HEK293T (cell line): ENCODE measurements around the gene SCAF8.

Experiments
- CTCF ChIA-PET: fragments of 350-600 bp; formaldehyde crosslinking; extraction: SDS; loops from one replicate; lab custom pipeline; 2021; ENCODE audit warnings: antibody characterized with exemption, inconsistent platforms; lab: Yijun Ruan, JAX
- POLR2A ChIA-PET: fragments of 350-600 bp; formaldehyde crosslinking; extraction: SDS; loops from one replicate; lab custom pipeline; 2020; ENCODE audit warnings: antibody characterized with exemption, inconsistent platforms; lab: Yijun Ruan, JAX
- DNase-seq: peaks from one replicate; pipeline ENCODE4 v3.0.0; 2012; ENCODE audit warnings: mixed read lengths; ENCODE audit errors: extremely low spot score
- ARNT ChIP-seq: fragments of 450-650 bp; IDR thresholded peaks from 2 replicates; pipeline ENCODE4 v1.6.1; 2017; ENCODE audit warnings: mild to moderate bottlenecking
- BHLHE40 ChIP-seq: fragments of 450-650 bp; IDR thresholded peaks from 2 replicates; pipeline ENCODE4 v1.6.1; 2016; ENCODE audit warnings: mild to moderate bottlenecking, moderate library complexity, borderline replicate concordance
- CTBP1 ChIP-seq: fragments of 450-650 bp; IDR thresholded peaks from 2 replicates; pipeline ENCODE4 v1.6.1; 2016; ENCODE audit warnings: borderline replicate concordance
- ELF4 ChIP-seq: fragments of 450-650 bp; IDR thresholded peaks from 2 replicates; pipeline ENCODE4 v1.6.1; 2017; ENCODE audit warnings: antibody characterized with exemption
- FOXA1 ChIP-seq: fragments of 450-650 bp; IDR thresholded peaks from 2 replicates; pipeline ENCODE4 v1.6.1; 2016; ENCODE audit warnings: mild to moderate bottlenecking
- FOXK2 ChIP-seq: fragments of 450-650 bp; IDR thresholded peaks from 2 replicates; pipeline ENCODE4 v1.6.1; 2016; ENCODE audit warnings: mild to moderate bottlenecking
- FOXM1 ChIP-seq: fragments of 450-650 bp; IDR thresholded peaks from 2 replicates; pipeline ENCODE4 v1.6.1; 2017; ENCODE audit warnings: mild to moderate bottlenecking, borderline replicate concordance
- HDGF ChIP-seq: fragments of 450-650 bp; IDR thresholded peaks from 2 replicates; pipeline ENCODE4 v1.6.1; 2017; ENCODE audit warnings: antibody characterized with exemption, borderline replicate concordance
- L3MBTL2 ChIP-seq: fragments of 450-650 bp; conservative IDR thresholded peaks from 2 replicates; pipeline ENCODE4 v1.6.1; 2016; ENCODE audit warnings: mild to moderate bottlenecking
- LEF1 ChIP-seq: fragments of 450-650 bp; IDR thresholded peaks from 2 replicates; pipeline ENCODE4 v1.6.1; 2017; ENCODE audit warnings: mild to moderate bottlenecking, borderline replicate concordance
- NFRKB ChIP-seq: fragments of 450-650 bp; IDR thresholded peaks from 2 replicates; pipeline ENCODE4 v1.6.1; 2016; ENCODE audit warnings: mild to moderate bottlenecking, moderate library complexity
- SP1 ChIP-seq: fragments of 450-650 bp; IDR thresholded peaks from 2 replicates; pipeline ENCODE4 v1.6.1; 2017
- SUZ12 ChIP-seq: fragments of 450-650 bp; IDR thresholded peaks from 2 replicates; pipeline ENCODE4 v1.6.1; 2016; ENCODE audit warnings: mild to moderate bottlenecking
- TARDBP ChIP-seq: fragments of 450-650 bp; IDR thresholded peaks from 2 replicates; pipeline ENCODE4 v1.6.1; 2016
- ZNF384 ChIP-seq: fragments of 450-650 bp; IDR thresholded peaks from 2 replicates; pipeline ENCODE4 v1.6.1; 2016
- TF ChIP-seq, protein P1 (sequence below): fragments of 450-650 bp; IDR thresholded peaks from 2 replicates; pipeline ENCODE4 v1.6.1; 2016

The SCAF8 gene

DNA sequence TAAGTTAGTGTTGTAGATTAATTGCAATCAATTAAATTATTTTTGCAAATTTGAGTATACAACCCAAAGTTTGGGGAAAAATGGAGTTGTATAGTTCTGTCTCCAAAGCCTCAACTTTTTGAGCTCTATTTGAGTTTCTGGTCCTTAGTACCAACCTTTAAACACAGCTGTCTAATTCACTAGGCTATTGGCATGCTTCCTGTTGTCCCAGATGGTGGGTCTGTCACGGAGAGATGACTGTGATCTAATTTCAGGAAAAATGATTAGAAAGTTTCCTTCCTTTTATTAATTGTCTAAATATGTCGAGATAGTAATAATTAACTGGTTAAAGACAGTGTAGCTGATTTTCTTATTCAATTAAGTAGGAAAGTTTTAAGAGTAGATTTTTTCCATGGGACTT lies 109.6 kb downstream of the SCAF8 start:
- ChIA-PET POLR2A (no interaction called here), CTCF (no interaction called here)
- no peak for DNase-seq
- TF ChIP-seq FOXM1 (no peak), SUZ12 (no peak), FOXA1 (no peak), SP1 (no peak), ZNF384 (no peak), BHLHE40 (no peak), ELF4 (no peak), FOXK2 (no peak), LEF1 (no peak), TARDBP (no peak)
- TF ChIP-seq, protein P1, sequence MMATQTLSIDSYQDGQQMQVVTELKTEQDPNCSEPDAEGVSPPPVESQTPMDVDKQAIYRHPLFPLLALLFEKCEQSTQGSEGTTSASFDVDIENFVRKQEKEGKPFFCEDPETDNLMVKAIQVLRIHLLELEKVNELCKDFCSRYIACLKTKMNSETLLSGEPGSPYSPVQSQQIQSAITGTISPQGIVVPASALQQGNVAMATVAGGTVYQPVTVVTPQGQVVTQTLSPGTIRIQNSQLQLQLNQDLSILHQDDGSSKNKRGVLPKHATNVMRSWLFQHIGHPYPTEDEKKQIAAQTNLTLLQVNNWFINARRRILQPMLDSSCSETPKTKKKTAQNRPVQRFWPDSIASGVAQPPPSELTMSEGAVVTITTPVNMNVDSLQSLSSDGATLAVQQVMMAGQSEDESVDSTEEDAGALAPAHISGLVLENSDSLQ, result no peak

DNA sequence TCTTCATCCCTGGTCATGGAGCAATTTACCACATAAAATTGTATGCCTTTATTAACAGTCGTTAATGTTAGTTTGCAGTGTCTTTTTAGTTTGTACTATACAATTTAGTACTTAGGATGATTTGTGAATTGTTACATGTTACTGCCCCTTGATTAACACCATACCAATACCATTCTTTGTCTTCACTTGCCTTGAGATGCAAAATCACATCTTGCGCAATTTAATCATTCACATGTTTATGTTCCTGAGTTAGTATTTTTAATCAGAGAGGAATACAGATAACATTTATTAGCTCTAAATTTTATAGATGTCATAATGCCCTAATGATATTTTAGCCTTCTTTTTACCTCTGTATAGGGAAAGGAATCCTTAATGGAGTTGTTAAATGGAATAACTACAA lies 114.1 kb downstream of the SCAF8 start:
- ChIA-PET POLR2A (no interaction called here), CTCF (no interaction called here)
- TF ChIP-seq BHLHE40 (no peak), FOXM1 (no peak)
- DNase-seq, result no peak

DNA sequence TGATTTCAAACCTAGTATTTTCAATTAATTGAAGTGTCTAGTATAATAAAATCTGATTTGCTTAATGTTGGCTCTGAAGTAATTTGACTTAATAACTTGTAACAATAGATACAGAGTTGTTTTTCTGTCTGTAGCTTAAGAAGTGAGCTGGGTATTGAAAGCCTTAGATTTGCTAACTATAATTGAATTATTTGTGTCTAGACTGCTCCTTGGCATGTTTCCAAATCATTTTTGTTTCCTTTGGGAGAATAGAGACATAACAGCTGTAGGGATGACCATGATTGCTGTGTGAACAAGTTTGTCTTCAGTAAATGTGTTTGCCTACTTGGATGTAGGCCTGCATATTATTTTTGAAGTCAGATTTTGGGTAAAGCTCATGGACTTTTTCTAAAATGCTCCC lies 115.4 kb downstream of the SCAF8 start:
- CTCF ChIA-PET, result no interaction called here

DNA sequence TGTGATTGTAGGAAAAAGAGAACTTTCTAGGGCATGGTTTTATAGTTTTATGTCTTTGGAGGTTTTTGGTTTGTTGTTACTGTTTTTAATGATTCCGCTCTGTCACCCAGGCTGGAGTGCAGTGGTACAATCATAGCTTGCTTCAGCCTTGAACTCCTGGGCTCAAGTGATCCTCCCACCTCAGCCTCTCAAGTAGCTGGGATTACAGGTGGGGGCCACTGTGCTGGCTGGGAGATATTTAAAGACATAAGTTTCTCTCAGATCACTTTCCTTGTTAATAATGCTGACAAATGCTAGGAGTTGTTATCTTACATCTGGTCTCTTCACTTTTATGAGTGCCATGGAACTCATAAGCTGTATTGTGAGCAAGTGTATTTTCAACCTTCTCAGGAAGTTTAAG lies 116.3 kb downstream of the SCAF8 start:
- CTCF ChIA-PET, result no interaction called here
- no peak for TF ChIP-seq FOXA1
- no peak for TF ChIP-seq SUZ12
- no peak for TF ChIP-seq FOXK2
- no peak for TF ChIP-seq CTBP1
- no peak for TF ChIP-seq NFRKB
- TF ChIP-seq ELF4, result no peak
- no peak for TF ChIP-seq L3MBTL2
- no peak for TF ChIP-seq BHLHE40
- TF ChIP-seq SP1, result no peak
- no peak for TF ChIP-seq ZNF384
- TF ChIP-seq HDGF, result no peak
- no peak for TF ChIP-seq FOXM1
- TF ChIP-seq LEF1, result no peak
- no peak for TF ChIP-seq TARDBP
- TF ChIP-seq ARNT, result no peak
- TF ChIP-seq, protein P1, result no peak
- DNase-seq, result no peak
- POLR2A ChIA-PET, result no interaction called here

More for the DNA sequence above, 115.4 kb downstream of the SCAF8 start:
- POLR2A ChIA-PET, result interaction anchor here (0.7 to 0.9 kb wide), 2 partner anchors 10 to 116 kb away, joined by 3 read pairs; no protein-coding TSS in a partner anchor
- no peak for TF ChIP-seq ZNF384
- TF ChIP-seq CTBP1, result no peak
- no peak for TF ChIP-seq HDGF
- TF ChIP-seq ARNT, result no peak
- TF ChIP-seq, protein P1, result no peak
- TF ChIP-seq SUZ12, result no peak
- TF ChIP-seq BHLHE40, result no peak
- no peak for TF ChIP-seq FOXK2
- no peak for TF ChIP-seq LEF1
- no peak for TF ChIP-seq FOXM1
- TF ChIP-seq ELF4, result no peak
- no peak for DNase-seq

DNA sequence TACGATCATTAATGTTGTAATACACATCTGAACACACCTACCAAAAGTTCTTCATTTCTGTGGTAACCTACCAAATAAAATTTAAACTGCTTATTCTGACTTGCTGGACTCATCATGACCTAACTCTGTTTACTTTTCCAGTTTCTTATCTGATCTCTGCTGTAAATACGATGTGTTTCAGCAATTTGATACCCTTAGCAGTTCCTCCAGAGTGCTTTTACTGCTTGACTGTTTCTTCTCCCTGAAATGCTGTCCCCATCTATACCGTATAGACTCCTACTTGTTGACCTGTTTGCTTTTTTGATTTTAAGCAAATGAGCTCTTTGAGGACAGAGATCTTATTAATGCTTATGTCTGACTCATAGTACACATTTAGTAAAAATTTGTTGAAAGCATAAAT lies 119.5 kb downstream of the SCAF8 start:
- ChIA-PET POLR2A (no interaction called here), CTCF (interaction anchor here (0.6 to 1.8 kb wide), 2 partner anchors 15 to 198 kb away, joined by 3 to 6 read pairs; no protein-coding TSS in a partner anchor)
- TF ChIP-seq FOXK2 (0 out of 2 replicates have a peak, but pooled peaks have one; percentile 62), FOXA1 (peak; percentile 93), L3MBTL2 (no peak), LEF1 (no peak), CTBP1 (peak; percentile 91), ARNT (no peak)
- TF ChIP-seq, protein P1, result no peak
- peak; percentile 65 for DNase-seq

DNA sequence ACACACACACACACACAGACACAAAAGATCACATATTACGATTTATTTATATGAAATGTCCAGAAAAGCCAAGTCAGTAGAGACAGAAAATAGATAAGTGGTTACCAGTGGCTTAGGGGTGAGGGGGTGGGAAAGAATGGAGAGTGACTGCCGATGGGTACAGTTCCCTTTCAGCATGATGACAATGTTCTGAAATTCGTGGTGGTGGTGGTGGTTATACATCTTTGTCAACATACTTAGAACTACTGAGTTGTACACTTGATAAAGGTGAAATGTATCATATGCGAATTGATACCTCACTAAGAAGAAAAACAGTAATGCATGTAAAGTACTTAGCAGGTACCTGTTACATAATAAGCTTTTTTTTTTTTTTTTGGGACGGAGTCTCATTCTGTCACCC lies 124.3 kb downstream of the SCAF8 start:
- no peak for TF ChIP-seq L3MBTL2
- TF ChIP-seq ELF4, result no peak
- TF ChIP-seq SUZ12, result no peak
- no peak for TF ChIP-seq HDGF
- TF ChIP-seq FOXM1, result no peak
- TF ChIP-seq FOXA1, result no peak
- no peak for TF ChIP-seq CTBP1
- no peak for TF ChIP-seq BHLHE40
- TF ChIP-seq ZNF384, result no peak
- no peak for TF ChIP-seq TARDBP
- TF ChIP-seq SP1, result no peak
- TF ChIP-seq LEF1, result no peak
- TF ChIP-seq ARNT, result no peak
- no peak for TF ChIP-seq NFRKB
- TF ChIP-seq FOXK2, result no peak
- TF ChIP-seq, protein P1, result no peak
- no peak for DNase-seq
- ChIA-PET CTCF (interaction anchor here (1.6 kb wide), 1 partner anchor 11 kb away, joined by 6 read pairs; no protein-coding TSS in a partner anchor), POLR2A (no interaction called here)
